ENCODE results near the gene OR2T2.
"Not testable (repeated sequence)": the region's sequence is repeated elsewhere in the genome, so short reads cannot be mapped to it uniquely, and the experiment has no call there.

GRCh38 chr1:248481686-248482579 lies 36.5 kb downstream of the OR2T2 start:
- TF ChIP-seq ZNF671 (CRISPR knock-in tag; IDR thresholded peaks at IDR 0.05); ZNF512 (CRISPR knock-in tag; IDR thresholded peaks at IDR 0.05; ENCODE audit: borderline replicate concordance); CTCF (IDR thresholded peaks at IDR 0.05); USF2 (CRISPR knock-in tag; IDR thresholded peaks at IDR 0.05); USF1 (CRISPR knock-in tag; IDR thresholded peaks at IDR 0.05): not testable (repeated sequence)
